Hindlimb muscle (tissue), 1 donor: ENCODE measurements around the gene PRUNE2. TPM values are rescaled to one million over a fixed set of nuclear protein-coding genes. Genes with fewer than 3 reads are reported as not detected.
"Not testable (repeated sequence)": the region's sequence is repeated elsewhere in the genome, so short reads cannot be mapped to it uniquely, and the experiment has no call there.

ENCODE experiments used
- DNase-seq: peaks from one replicate; pipeline ENCODE4 v3.0.0-alpha.2; 2013
- polyA plus RNA-seq: library from polyadenylated mRNA; unstranded; fragments of 120-200 nt; gene quantifications from one replicate; pipeline ENCODE4 v1.2.1, GENCODE V29; 2013; ENCODE audit not compliant: insufficient read length

Gene PRUNE2
- polyA plus RNA-seq, 1 donor: 10.6 TPM

- no peak for DNase-seq
These were observed 311.0 kb downstream of the PRUNE2 start for GRCh38 chr9:76594764-76595424.

- not testable (repeated sequence) for DNase-seq
These were observed 311.8 kb downstream of the PRUNE2 start for GRCh38 chr9:76593961-76594735.

- no peak for DNase-seq
These were observed 313.0 kb downstream of the PRUNE2 start for GRCh38 chr9:76592974-76593347.

- DNase-seq: no peak
These were observed 313.6 kb downstream of the PRUNE2 start for GRCh38 chr9:76592091-76592973.

GRCh38 chr9:76591256-76591950 is 314.5 kb downstream of the PRUNE2 start:
- DNase-seq: no peak

- DNase-seq: no peak
These were observed 317.6 kb downstream of the PRUNE2 start for GRCh38 chr9:76588316-76588715.

- no peak for DNase-seq
These were observed 319.3 kb downstream of the PRUNE2 start for GRCh38 chr9:76586390-76587314.

- DNase-seq: no peak
These were observed 320.2 kb downstream of the PRUNE2 start for GRCh38 chr9:76585487-76586389.

GRCh38 chr9:76583256-76583655 is 322.7 kb downstream of the PRUNE2 start:
- DNase-seq: no peak

- DNase-seq: no peak
These were observed 324.2 kb downstream of the PRUNE2 start for GRCh38 chr9:76581731-76582130.

- no peak for DNase-seq
These were observed 325.1 kb downstream of the PRUNE2 start for GRCh38 chr9:76580820-76581219.

- DNase-seq: no peak
These were observed 325.7 kb downstream of the PRUNE2 start for GRCh38 chr9:76580188-76580587.

- DNase-seq: peak; percentile 24
These were observed 329.6 kb downstream of the PRUNE2 start for GRCh38 chr9:76576344-76576743.

GRCh38 chr9:76575761-76576160 is 330.2 kb downstream of the PRUNE2 start:
- no peak for DNase-seq

- no peak for DNase-seq
These were observed 331.8 kb downstream of the PRUNE2 start for GRCh38 chr9:76573905-76574760.

GRCh38 chr9:76573408-76573807 is 332.5 kb downstream of the PRUNE2 start:
- no peak for DNase-seq

GRCh38 chr9:76572151-76572550 is 333.8 kb downstream of the PRUNE2 start:
- DNase-seq: no peak

GRCh38 chr9:76571743-76572146 is 334.2 kb downstream of the PRUNE2 start:
- DNase-seq: no peak

GRCh38 chr9:76571288-76571687 is 334.6 kb downstream of the PRUNE2 start:
- DNase-seq: no peak
